Chondrocyte (in vitro differentiated cells): Measurements from ENCODE around the gene RHOXF2. TPM values are rescaled to one million over a fixed set of nuclear protein-coding genes. Genes with fewer than 3 reads are reported as not detected.
"Not testable (repeated sequence)": the region's sequence is repeated elsewhere in the genome, so short reads cannot be mapped to it uniquely, and the experiment has no call there.

Experiments
- DNase-seq: peaks from one replicate; pipeline ENCODE4 v3.0.0; 2021; ENCODE audit warnings: mixed read lengths, low spot score
- H3K27ac Mint-ChIP-seq: one replicate; pipeline ENCODE4 v1.8.0; 2021; ENCODE audit warnings: mild to moderate bottlenecking, moderate library complexity, mixed read lengths; ENCODE audit not compliant: unreplicated experiment
- H3K27me3 Mint-ChIP-seq: 2 replicates; pipeline ENCODE4 v1.8.0; 2021; ENCODE audit warnings: low read depth, mixed read lengths
- H3K36me3 Mint-ChIP-seq: 2 replicates; pipeline ENCODE4 v1.8.0; 2021; ENCODE audit warnings: low read depth, mixed read lengths
- H3K4me1 Mint-ChIP-seq: 2 replicates; pipeline ENCODE4 v1.8.0; 2021; ENCODE audit warnings: low read depth, mild to moderate bottlenecking, mixed read lengths
- H3K4me3 Mint-ChIP-seq: one replicate; pipeline ENCODE4 v1.8.0; 2021; ENCODE audit warnings: mild to moderate bottlenecking, moderate library complexity, mixed read lengths; ENCODE audit not compliant: unreplicated experiment
- H3K9me3 Mint-ChIP-seq: 2 replicates; pipeline ENCODE4 v1.8.0; 2021; ENCODE audit warnings: low read depth, mixed read lengths
- total RNA-seq: library from RNA; stranded (reverse); gene quantifications from 3 replicates; pipeline ENCODE4 v1.2.1, GENCODE V29; 2021
- TF ChIP-seq, protein P1 (sequence below): fragments of 200-600 bp; sonication (generic); IDR thresholded peaks from 2 replicates; pipeline ENCODE4 v1.5.0; 2021; ENCODE audit warnings: antibody characterized with exemption, mild to moderate bottlenecking, moderate library complexity

Gene RHOXF2
- total RNA-seq, 1 donor from 2014 or later, result not detected

DNA sequence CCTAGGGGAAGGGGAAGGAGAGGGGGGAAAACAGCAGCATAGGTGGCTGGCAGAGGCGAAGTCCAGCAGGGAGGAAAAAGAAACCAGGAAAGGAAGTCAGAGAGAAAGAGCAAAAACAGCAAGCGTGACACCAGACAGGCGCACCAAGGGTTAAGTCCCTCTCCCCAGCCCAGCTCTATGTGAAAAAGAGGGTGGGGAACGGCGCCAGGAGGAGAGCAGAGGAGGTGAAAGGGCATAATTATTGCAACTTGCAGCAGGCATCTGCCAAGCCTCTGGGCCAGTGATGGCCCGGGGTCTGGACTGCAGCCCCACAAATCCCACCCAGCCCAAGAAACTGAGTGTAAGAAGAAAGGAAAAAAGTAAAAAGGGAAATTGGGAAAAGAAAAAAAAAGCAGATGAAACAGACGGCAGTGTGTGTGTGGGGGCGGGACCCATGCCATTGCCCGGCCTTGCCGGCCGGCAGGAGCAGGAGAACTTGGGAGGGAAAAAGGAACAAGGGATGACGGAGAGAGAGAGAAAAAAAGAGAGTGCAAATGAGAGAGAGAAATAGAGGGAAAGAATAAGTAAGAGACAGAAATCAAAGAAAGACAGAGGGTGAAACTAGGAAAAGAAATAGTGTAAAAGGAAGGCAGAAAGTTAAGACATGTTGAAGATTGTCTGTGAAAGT, 14.1 kb upstream of the RHOXF2 start:
- peaks cover 2% of the 10 kb centered on the region for H3K27me3 Mint-ChIP-seq
- no peak for DNase-seq
- H3K36me3 Mint-ChIP-seq, result peaks cover 3% of the 10 kb centered on the region
- H3K4me1 Mint-ChIP-seq, result no peaks in the 10 kb centered on the region
- TF ChIP-seq, protein P1, sequence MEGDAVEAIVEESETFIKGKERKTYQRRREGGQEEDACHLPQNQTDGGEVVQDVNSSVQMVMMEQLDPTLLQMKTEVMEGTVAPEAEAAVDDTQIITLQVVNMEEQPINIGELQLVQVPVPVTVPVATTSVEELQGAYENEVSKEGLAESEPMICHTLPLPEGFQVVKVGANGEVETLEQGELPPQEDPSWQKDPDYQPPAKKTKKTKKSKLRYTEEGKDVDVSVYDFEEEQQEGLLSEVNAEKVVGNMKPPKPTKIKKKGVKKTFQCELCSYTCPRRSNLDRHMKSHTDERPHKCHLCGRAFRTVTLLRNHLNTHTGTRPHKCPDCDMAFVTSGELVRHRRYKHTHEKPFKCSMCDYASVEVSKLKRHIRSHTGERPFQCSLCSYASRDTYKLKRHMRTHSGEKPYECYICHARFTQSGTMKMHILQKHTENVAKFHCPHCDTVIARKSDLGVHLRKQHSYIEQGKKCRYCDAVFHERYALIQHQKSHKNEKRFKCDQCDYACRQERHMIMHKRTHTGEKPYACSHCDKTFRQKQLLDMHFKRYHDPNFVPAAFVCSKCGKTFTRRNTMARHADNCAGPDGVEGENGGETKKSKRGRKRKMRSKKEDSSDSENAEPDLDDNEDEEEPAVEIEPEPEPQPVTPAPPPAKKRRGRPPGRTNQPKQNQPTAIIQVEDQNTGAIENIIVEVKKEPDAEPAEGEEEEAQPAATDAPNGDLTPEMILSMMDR, result no peak
- H3K4me3 Mint-ChIP-seq, result no peak overlapping the region
- no peak overlapping the region for H3K27ac Mint-ChIP-seq
- peaks cover 5% of the 10 kb centered on the region for H3K9me3 Mint-ChIP-seq

- no peak overlapping the region for H3K4me3 Mint-ChIP-seq
- no peaks in the 10 kb centered on the region for H3K4me1 Mint-ChIP-seq
- TF ChIP-seq, protein P1, result no peak
- H3K9me3 Mint-ChIP-seq, result peaks cover 5% of the 10 kb centered on the region
- no peak for DNase-seq
- no peak overlapping the region for H3K27ac Mint-ChIP-seq
- peaks cover 3% of the 10 kb centered on the region for H3K36me3 Mint-ChIP-seq
- peaks cover 2% of the 10 kb centered on the region for H3K27me3 Mint-ChIP-seq
Measured at GRCh38 chrX:120145295-120145925, 13.0 kb upstream of the RHOXF2 start.

DNA sequence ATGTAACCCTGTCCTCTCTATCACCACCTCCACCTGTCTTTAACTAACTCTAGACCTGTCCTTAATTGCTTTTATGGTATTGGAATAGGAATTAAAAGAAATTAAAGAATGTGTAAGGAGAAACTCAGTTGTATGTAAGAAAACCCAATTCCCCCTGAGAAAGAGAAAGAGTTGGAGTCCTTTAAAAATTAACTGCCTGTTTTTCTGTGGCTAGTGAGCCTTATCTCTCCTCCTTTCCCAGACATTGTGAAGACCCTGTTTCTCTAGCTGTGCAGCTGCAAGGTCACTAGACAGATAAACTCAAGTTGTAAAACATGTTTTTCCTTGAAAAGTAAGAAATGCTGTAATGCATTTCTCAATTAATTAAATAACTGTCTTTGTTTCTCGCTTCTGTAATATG, 12.1 kb upstream of the RHOXF2 start:
- H3K36me3 Mint-ChIP-seq, H3K9me3 Mint-ChIP-seq: not testable (repeated sequence)

DNA sequence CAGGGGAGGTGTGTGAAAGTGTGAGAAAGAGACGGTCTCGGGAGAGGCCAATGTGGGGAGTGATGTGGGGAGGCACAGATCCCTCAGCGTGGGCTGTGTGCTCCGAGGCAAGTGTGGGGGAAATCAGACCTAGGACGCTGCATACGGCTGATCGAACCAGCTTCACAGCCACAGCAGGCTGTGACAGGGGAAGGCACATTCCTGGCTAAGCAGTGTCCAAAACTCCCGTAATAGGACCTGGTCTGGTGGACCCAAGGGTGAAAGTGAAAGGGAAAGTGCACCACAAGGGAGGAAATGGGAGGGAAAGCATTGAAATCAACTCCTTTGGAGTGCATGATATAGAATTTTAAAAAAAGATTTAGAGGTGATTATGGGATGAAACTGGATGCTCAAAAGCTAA, 10.9 kb upstream of the RHOXF2 start:
- peaks cover 5% of the 10 kb centered on the region for H3K9me3 Mint-ChIP-seq
- H3K4me1 Mint-ChIP-seq, result no peaks in the 10 kb centered on the region
- no peaks in the 10 kb centered on the region for H3K27me3 Mint-ChIP-seq
- H3K27ac Mint-ChIP-seq, result no peak overlapping the region
- H3K4me3 Mint-ChIP-seq, result no peak overlapping the region
- H3K36me3 Mint-ChIP-seq, result peaks cover 3% of the 10 kb centered on the region
- TF ChIP-seq, protein P1, result no peak
- DNase-seq, result no peak

More for the DNA sequence above, 12.1 kb upstream of the RHOXF2 start:
- not testable (repeated sequence) for H3K27ac Mint-ChIP-seq, H3K27me3 Mint-ChIP-seq, H3K4me3 Mint-ChIP-seq, DNase-seq, H3K4me1 Mint-ChIP-seq

- H3K27ac Mint-ChIP-seq, H3K4me3 Mint-ChIP-seq, H3K4me1 Mint-ChIP-seq, H3K9me3 Mint-ChIP-seq, H3K27me3 Mint-ChIP-seq, H3K36me3 Mint-ChIP-seq, DNase-seq: not testable (repeated sequence)
Measured at GRCh38 chrX:120150109-120150744, 8.2 kb upstream of the RHOXF2 start.

- not testable (repeated sequence) for H3K9me3 Mint-ChIP-seq, H3K4me1 Mint-ChIP-seq, H3K36me3 Mint-ChIP-seq, H3K4me3 Mint-ChIP-seq, DNase-seq, H3K27me3 Mint-ChIP-seq, H3K27ac Mint-ChIP-seq
Measured at GRCh38 chrX:120159086-120159485, 673 bp downstream of the RHOXF2 start.

GRCh38 chrX:120193254-120193653, 34.8 kb downstream of the RHOXF2 start:
- H3K27me3 Mint-ChIP-seq, H3K36me3 Mint-ChIP-seq, H3K27ac Mint-ChIP-seq, H3K4me3 Mint-ChIP-seq, DNase-seq, H3K9me3 Mint-ChIP-seq, H3K4me1 Mint-ChIP-seq: not testable (repeated sequence)

DNA sequence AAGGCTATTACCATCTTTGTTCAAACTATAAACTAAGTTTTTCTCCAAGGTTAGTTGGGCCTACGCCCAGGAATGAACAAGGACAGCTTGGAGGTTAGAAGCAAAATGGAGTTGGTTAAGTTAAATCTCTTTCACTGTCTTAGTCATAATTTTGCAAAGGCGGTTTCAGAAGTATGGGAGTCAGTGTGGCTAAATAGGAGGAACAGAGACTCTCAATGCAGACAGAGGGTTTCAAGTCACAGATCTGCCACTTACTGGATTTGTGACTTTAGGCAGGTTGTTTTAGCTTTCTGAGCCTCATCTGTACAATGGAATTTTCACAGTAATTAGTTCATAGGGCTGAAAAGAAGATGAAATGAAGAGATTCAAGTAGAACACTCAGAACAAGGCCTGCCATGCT, 35.3 kb downstream of the RHOXF2 start:
- H3K27ac Mint-ChIP-seq, H3K4me1 Mint-ChIP-seq, H3K4me3 Mint-ChIP-seq, H3K27me3 Mint-ChIP-seq, H3K36me3 Mint-ChIP-seq, H3K9me3 Mint-ChIP-seq, DNase-seq: not testable (repeated sequence)

DNA sequence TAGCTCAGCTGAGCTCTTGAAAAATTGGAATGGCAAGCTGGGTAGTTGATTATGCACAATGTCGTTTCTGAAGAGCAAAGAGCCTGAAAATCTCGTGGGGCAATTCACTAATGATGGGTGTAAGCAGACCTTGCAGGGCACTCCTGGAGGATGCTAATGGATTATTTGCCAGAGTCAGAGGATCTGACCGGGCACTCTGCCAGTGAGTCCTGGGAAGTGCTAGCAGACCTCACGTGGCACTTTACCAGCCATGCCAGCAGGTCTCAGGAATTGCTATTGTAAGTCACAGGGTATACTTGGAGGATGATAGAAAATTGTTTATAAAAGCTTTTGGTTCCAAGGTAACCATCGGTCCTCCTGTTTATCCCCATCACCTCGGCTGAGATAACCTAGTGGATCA, 37.4 kb downstream of the RHOXF2 start:
- not testable (repeated sequence) for H3K4me3 Mint-ChIP-seq, H3K36me3 Mint-ChIP-seq, H3K27me3 Mint-ChIP-seq, H3K27ac Mint-ChIP-seq, H3K9me3 Mint-ChIP-seq, H3K4me1 Mint-ChIP-seq, DNase-seq
